ENCODE data around the gene LSM7. TPM values are rescaled to one million over a fixed set of nuclear protein-coding genes. Genes with fewer than 3 reads are reported as not detected.
A peak's percentile ranks its signal among the peaks of the same experiment; 100 is the strongest.

LSM7 gene
- total and polyA plus RNA-seq, 2 of the 13 experiments (the other 11 are each of a cell fraction or from before 2014, with no cell fraction given) = 140 to 205 TPM

DNA sequence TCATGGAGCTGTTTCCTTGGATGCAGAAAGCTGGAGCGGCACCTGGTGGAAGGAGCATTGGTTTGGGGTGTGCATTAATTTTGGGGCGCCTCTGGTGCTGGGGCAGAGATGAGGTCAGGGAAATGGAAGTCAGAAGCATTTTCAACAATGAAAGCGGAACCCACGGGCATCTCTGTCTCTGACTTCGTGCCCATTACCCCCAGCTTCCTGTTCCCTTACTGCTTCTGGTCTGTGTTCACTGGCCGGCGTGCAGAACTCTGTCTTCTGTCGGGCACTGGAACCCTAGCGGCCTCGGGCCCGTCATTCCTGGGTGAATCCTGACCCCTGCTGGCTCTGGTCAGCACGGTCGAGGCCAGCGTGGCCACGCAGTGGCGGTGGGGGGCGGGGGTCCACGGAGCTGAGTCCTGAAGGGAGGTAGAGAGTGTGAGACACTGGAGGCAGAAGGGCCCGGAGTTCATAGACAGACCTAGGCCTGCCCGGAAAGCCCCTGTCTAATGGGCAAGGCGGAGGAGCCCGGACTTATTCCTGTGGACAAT, 12.5 kb downstream of the LSM7 start (continued):
- TF ChIP-seq, protein P1, sequence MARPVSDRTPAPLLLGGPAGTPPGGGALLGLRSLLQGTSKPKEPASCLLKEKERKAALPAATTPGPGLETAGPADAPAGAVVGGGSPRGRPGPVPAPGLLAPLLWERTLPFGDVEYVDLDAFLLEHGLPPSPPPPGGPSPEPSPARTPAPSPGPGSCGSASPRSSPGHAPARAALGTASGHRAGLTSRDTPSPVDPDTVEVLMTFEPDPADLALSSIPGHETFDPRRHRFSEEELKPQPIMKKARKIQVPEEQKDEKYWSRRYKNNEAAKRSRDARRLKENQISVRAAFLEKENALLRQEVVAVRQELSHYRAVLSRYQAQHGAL (CRISPR knock-in tag; IDR thresholded peaks at IDR 0.05; ENCODE audit: not compliant biosample characterization) = no peak
- TF ChIP-seq, protein P2, sequence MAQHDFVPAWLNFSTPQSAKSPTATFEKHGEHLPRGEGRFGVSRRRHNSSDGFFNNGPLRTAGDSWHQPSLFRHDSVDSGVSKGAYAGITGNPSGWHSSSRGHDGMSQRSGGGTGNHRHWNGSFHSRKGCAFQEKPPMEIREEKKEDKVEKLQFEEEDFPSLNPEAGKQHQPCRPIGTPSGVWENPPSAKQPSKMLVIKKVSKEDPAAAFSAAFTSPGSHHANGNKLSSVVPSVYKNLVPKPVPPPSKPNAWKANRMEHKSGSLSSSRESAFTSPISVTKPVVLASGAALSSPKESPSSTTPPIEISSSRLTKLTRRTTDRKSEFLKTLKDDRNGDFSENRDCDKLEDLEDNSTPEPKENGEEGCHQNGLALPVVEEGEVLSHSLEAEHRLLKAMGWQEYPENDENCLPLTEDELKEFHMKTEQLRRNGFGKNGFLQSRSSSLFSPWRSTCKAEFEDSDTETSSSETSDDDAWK (CRISPR knock-in tag; IDR thresholded peaks at IDR 0.05) = no peak
- TF ChIP-seq, protein P3, sequence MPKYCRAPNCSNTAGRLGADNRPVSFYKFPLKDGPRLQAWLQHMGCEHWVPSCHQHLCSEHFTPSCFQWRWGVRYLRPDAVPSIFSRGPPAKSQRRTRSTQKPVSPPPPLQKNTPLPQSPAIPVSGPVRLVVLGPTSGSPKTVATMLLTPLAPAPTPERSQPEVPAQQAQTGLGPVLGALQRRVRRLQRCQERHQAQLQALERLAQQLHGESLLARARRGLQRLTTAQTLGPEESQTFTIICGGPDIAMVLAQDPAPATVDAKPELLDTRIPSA (CRISPR knock-in tag; IDR thresholded peaks at IDR 0.05; ENCODE audit: borderline replicate concordance) = no peak
- TF ChIP-seq ZNF124 (CRISPR knock-in tag; IDR thresholded peaks at IDR 0.05) (no peak), ZNF12 (CRISPR knock-in tag; IDR thresholded peaks at IDR 0.05) (0 out of 2 replicates have a peak, but pooled peaks have one; percentile 19), ZNF672 (CRISPR knock-in tag; IDR thresholded peaks at IDR 0.05) (no peak), ZNF101 (CRISPR knock-in tag; IDR thresholded peaks at IDR 0.05; ENCODE audit: borderline replicate concordance, low read depth) (no peak), CCDC6 (CRISPR knock-in tag; IDR thresholded peaks at IDR 0.05) (no peak), HNF4A (CRISPR knock-in tag; IDR thresholded peaks at IDR 0.05) (no peak), HNRNPL (IDR thresholded peaks at IDR 0.05; ENCODE audit: low read depth, low read length) (no peak), ZNF34 (CRISPR knock-in tag; IDR thresholded peaks at IDR 0.05; ENCODE audit: borderline replicate concordance) (no peak), RARG (CRISPR knock-in tag; IDR thresholded peaks at IDR 0.05; ENCODE audit: low read depth) (no peak), TARDBP (CRISPR knock-in tag; IDR thresholded peaks at IDR 0.05) (peak; percentile 57; the same call in 1 of the 2 replicates), POLR2A (IDR thresholded peaks at IDR 0.05; ENCODE audit: insufficient read depth in 1 of 2, low read depth in 2 of 2, low read length in 2 of 2) (no peak), SP140L (CRISPR knock-in tag; IDR thresholded peaks at IDR 0.05; ENCODE audit: borderline replicate concordance) (no peak), RBFOX2 (IDR thresholded peaks at IDR 0.05; ENCODE audit: low read depth, low read length) (no peak), ZNF607 (CRISPR knock-in tag; IDR thresholded peaks at IDR 0.05; ENCODE audit: borderline replicate concordance) (no peak), GPN1 (CRISPR knock-in tag; IDR thresholded peaks at IDR 0.05; ENCODE audit: borderline replicate concordance) (no peak), TGIF2 (CRISPR knock-in tag; IDR thresholded peaks at IDR 0.05) (peak; percentile 74; the same call in 1 of the 2 replicates)
- TF ChIP-seq, protein P4, sequence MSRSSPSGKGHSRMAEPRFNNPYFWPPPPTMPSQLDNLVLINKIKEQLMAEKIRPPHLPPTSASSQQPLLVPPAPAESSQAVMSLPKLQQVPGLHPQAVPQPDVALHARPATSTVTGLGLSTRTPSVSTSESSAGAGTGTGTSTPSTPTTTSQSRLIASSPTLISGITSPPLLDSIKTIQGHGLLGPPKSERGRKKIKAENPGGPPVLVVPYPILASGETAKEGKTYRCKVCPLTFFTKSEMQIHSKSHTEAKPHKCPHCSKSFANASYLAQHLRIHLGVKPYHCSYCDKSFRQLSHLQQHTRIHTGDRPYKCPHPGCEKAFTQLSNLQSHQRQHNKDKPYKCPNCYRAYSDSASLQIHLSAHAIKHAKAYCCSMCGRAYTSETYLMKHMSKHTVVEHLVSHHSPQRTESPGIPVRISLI (CRISPR knock-in tag; IDR thresholded peaks at IDR 0.05; ENCODE audit: borderline replicate concordance) = no peak
- TF ChIP-seq, protein P5, sequence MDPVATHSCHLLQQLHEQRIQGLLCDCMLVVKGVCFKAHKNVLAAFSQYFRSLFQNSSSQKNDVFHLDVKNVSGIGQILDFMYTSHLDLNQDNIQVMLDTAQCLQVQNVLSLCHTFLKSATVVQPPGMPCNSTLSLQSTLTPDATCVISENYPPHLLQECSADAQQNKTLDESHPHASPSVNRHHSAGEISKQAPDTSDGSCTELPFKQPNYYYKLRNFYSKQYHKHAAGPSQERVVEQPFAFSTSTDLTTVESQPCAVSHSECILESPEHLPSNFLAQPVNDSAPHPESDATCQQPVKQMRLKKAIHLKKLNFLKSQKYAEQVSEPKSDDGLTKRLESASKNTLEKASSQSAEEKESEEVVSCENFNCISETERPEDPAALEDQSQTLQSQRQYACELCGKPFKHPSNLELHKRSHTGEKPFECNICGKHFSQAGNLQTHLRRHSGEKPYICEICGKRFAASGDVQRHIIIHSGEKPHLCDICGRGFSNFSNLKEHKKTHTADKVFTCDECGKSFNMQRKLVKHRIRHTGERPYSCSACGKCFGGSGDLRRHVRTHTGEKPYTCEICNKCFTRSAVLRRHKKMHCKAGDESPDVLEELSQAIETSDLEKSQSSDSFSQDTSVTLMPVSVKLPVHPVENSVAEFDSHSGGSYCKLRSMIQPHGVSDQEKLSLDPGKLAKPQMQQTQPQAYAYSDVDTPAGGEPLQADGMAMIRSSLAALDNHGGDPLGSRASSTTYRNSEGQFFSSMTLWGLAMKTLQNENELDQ (CRISPR knock-in tag; IDR thresholded peaks at IDR 0.05; ENCODE audit: borderline replicate concordance) = no peak
- TF ChIP-seq, protein P6, sequence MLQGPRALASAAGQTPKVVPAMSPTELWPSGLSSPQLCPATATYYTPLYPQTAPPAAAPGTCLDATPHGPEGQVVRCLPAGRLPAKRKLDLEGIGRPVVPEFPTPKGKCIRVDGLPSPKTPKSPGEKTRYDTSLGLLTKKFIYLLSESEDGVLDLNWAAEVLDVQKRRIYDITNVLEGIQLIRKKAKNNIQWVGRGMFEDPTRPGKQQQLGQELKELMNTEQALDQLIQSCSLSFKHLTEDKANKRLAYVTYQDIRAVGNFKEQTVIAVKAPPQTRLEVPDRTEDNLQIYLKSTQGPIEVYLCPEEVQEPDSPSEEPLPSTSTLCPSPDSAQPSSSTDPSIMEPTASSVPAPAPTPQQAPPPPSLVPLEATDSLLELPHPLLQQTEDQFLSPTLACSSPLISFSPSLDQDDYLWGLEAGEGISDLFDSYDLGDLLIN (CRISPR knock-in tag; IDR thresholded peaks at IDR 0.05; ENCODE audit: borderline replicate concordance) = no peak

Data from HepG2 (cell line).